HG03571 (cell line): Measurements from ENCODE around the gene MRGPRE.

Experiments
- ATAC-seq: cut with Tn5 transposase; IDR thresholded peaks from one replicate; pipeline ENCODE4 v1.9.1; 2021; ENCODE audit not compliant: unreplicated experiment

Gene MRGPRE

DNA sequence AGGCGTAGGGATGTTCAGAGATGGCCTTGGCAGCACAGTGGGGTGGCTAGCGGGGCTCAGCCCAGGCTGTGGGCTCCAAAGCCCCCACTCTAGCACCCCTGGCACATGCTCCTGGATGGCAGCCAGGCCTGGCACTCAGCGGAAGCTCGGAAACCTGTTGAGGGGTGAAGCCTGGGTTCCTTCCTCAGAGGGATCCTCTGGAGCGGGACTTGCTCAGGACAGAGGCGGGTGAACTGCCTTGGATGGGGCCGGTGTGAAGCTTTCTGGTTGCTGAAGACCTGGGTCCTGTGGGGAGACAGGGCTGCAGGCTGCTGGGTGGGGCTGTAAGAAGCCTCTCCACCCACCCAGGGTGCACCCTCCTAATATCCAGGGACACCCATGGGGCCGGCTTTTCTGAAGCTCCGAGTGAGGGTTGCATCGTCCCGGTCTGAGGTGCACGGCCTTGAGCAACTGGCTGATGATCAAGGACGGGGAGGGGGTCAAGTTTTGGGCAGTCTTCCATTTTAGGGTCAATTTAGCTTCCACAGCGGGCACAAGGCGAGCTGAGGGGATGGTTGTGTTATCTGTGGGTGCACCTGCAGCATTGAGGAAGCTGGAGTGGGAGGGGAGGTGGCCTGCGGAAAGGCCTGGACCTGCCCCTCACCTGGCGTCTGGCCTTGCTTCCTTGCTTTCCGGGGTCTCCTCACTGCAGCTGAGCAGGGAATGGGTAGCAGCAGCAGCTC is 5.2 kb downstream of the MRGPRE start:
- ATAC-seq = no peak

DNA sequence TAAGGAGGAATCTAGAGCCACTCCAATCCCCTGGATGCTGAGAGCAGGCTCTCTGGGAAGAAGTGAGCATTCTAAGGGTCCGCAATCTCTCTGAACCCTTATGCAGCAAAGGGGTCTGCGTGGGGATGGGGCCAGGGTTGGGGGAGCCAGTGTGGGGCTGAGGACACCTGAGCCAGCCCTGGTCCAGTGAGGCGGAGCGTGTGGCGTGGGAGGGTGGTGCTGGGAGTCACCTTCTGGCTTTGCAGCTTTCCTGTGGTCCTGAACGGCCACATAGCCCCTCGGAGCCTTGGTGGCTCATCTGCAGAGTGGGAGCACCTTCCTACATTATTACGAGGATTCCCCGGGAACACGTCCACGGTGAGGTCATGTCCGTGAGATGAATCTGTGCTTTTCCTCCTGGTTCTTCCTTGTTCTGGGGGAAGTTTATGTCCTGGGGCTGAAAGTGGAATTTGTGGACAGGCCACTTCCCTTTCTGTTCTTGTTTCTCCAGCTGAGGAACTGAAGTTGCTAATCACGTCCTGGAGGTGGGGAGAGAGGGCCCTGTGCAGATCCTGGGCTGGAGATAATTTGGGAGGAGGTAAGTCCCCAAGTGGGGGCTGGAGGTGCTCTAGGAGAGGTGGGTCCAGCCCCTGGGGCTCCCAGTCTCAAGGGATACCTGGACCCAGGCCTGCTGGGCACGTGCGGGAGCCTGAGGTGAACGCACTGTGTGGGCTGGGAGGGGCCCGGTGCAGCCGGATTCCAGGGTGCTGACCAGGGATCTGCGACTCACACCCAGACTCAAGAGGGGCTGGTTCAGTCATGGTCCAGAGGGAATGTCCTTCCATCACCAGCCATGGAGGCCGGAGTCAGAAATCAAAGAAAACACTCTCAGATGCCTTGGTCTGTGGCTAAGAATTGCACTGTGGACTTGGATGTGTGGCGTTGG is 6.1 kb downstream of the MRGPRE start:
- no peak for ATAC-seq

DNA sequence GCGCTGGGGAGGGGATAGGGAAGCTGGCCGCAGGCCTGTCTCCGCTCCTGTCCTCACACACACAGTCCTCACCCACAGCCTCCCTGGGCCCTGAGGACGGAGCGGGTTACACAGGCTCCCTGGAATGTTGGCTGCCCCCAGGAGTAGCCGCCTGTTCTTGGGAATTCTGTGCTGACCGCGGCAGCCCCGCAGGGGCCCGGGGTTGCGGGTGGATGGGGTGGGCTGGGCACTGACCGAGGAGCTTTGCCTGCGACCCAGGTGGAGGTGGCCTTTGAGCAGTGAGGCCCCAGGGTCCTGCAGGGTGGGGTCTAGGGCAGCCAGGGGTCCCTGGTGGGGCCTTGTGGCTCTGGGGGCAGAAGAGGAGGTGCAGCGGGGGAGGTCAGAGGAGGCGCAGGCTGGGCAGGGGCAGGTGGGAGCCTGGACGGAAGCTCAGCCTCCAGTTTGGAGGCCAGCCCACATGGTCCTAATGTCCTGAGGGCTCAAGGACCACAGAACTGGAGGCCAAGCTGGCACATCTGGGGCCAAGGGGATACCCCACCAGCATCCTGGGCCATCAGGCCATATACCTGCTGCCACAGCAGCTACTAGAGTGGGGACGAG is 7.0 kb downstream of the MRGPRE start:
- no peak for ATAC-seq

DNA sequence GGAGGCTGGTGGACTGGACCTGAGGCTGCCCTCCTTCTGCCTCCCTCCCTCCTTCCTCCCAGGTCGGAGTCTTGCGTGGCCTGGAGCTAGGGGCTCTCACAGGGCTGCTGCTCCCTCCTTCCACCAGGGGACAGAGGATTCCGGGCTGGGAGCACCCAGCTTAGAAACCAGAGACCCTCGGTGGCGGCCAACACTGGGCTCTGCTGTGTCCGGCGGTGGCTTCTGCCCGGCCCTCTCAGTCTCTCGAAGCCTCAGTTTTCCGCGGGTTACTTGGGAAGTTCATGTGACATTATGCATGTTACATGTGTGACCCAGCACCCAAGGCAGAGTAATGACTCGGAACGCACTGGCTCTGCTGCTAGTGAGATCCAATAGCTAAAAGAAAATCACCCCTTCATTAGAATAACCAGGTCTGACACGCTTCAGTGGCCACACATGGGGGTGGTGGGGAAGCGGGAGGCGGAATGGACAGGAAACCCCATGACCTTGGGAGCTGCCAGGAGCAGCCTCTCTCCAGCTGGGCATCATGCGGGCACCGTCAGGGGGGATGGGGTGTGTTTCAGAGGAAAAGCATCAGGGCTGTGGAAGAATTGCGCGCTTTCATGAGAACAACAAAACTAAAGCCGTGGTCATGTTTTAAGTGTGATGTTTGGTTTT is 7.7 kb downstream of the MRGPRE start:
- no peak for ATAC-seq

DNA sequence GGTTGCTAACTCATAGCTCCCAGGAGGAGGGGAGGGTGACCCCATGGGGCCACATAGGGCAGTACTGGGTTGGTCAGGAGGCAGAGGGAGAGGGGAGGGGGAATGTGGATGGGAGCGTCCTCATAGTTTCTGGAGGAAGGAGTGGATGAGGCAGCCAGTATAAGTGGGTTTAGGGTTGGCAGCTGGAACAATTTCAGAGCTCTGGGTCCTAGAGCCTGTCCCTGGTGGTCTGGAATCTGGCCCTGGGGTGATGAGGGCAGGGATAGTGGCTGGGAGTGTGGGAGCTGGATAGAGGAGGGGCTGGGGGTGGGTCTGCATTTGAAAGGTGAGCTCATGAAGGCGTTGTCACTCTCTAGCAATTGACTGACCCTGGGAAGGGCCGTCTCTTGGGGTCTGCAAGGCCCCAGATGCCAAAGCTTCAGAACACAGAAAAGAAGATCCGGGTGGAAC is 8.3 kb downstream of the MRGPRE start:
- no peak for ATAC-seq

DNA sequence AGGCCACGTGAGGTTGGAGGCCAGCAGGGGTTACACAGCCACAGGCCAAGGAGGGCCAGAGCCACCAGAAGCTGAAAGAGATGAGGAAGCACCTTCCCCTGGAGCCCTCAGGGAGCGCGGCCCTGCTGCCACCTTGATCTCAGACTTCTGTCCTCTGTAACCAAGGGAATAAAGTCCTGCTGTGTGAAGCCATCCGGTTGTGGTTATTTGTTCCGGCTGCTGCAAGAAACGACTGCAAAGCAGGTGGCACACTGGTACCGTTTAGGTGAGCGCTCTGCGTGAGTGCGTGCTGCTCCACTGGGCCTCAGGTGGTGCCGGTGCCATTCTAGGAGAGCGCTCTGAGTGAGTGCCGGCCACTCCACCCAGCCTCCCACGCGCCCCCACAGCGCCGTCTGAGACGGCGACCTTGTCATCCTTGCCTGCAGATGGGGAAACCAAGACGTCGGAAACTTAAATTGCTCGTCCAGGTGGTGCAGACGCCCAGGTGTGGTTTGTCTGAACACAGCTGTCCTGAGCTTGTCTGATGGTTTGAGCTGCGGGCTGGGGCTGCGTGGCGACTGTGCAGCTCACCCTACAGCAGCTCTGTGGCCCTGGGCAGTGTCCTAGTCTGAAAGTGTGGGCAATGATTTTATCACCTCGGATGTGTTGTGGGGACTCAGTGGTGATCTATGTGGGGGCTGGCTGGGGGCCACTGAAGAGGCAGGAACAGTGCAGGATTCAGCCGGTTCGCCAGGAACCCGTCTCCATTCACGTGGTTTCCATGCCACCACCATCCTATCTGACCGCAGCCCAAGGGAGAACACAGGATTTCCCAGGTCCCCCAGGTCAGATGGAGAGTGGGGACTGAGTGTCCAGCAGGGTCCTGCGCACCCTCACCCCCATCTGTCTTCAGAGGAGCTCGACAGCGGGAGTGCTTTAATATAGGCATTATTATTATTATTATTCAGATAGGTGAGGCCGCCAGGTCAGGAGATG is 9.0 kb downstream of the MRGPRE start:
- ATAC-seq = no peak

DNA sequence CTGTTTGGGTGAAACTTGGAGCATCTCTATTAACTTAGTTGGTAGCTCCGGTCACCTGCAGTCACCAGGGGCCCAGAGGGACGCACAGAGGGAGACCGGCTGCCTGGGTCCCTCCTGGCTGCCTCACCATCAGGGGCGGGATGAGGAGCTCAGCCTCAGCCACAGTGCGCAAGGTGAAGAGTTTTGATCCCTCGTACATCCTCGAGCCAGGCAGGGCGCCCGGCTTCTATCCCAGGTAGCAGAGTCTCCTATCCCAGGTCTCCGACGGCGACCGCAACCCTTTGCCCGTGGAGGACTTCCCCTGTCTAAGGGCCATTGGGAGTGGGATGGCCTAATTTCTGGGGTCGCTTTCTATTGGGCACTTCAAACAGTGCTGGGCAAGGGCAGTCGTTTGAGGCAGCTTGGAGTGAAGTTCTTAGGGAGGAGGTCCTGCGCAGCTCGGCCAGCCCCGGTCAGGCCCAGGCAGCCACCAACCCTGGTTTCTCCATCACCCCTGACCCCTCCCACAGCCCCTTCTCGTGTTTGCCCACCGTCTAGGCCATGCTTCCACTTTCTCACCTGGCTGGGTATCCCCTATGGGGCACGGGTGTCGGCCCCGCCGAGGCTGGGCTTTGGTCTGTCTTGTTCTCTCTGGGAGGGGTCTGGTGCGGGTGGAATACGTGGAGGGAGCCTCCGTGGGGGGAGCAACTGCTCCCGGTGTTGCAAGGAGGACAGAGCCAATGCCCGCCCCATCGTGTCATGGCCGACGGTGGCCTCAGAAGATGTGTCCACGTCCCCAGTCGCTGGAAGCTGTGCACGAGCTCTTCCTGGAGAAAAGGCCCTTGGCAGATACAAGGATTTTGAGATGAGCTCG is 10.0 kb downstream of the MRGPRE start:
- ATAC-seq = no peak

DNA sequence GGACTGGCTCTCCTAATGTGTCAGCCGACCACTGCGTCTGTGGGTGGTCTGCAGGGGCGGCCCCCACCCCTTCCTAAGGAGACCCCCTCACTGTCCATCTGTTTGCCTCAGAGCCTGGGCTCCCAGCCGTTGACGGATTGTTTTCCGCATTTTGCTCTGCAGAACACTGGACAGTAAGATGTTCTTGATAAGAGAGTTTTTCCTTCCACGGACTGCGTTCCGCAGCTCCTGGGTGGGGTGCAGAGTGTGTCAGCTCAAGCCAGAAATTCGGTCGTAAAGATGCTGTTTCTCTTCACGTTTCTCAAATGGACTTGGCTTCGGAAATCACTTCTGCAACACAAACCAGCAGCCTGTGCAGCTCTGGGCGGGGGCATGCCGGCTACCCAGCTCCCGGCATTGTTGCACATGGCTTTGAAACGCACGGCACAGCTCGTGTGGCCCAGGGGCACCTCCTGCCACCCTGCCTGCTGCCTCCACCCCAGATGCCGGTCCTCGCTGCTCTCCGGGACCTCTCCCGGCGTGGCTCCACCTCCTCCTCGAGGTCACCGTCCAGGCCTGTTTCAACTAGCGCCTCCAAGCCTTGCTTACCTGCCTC is 10.7 kb downstream of the MRGPRE start:
- ATAC-seq = no peak

DNA sequence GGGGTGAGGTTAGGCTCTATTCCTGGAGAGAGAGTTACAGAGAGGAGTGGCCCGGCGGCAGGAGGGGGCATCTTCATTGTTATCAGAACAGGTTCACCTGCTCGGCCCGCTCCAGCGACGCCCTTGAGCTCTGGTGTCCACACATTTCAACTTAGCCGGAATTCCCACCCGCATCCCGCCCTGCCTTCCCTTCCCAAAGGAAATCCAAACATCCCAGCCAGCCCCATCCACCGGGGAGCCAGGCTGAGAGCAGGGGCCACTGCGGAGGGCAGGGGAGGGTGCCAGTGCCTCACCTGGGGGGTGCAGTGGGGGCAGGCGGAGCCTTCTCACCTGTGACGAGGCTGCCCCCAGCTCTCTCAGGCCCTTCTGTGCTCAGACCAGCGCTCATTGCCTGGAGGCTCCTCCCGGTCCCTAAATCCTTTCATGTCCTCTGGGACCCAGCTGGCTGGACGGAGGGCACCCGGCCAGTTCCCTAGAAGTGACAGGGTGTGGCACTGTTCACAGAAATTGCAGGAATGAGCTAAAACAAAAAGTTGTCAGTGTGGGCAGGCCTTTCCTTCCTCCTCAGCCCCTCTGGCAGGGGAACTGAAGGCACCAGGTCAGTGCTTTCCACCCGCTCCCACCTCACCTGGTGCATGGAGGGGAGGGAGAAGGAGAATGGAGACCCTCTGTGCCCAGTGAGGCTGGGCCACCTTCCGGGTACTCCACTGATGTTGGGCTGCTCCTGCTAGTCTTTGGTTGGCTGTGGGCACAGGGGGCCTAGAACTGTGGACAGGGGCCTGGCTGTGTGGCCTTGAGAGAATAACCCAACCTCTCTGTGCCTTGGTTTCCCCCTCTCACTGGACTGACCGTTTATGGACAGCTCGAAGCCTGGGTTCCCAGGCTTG is 11.5 kb downstream of the MRGPRE start:
- ATAC-seq = no peak

DNA sequence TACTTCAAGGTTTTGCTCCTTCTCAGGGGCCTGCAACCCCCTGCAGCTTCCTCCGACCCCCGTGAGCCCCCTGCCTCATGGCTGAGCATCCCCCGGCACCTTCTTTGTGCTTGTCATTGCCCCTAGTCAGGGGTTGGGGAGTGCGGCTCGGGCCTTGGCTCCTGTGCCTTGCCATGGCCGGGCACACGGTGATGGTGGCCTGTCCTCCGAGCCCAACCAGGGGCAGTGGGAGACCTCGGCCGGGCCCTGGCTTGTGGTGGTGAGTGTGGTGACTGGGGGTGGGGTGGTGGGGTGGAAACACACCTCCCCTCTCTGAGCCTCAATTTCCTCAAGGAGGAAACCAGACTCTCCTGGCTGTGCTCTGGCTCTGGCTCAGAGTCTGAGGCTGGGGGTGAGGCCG is 12.1 kb downstream of the MRGPRE start:
- ATAC-seq = no peak

DNA sequence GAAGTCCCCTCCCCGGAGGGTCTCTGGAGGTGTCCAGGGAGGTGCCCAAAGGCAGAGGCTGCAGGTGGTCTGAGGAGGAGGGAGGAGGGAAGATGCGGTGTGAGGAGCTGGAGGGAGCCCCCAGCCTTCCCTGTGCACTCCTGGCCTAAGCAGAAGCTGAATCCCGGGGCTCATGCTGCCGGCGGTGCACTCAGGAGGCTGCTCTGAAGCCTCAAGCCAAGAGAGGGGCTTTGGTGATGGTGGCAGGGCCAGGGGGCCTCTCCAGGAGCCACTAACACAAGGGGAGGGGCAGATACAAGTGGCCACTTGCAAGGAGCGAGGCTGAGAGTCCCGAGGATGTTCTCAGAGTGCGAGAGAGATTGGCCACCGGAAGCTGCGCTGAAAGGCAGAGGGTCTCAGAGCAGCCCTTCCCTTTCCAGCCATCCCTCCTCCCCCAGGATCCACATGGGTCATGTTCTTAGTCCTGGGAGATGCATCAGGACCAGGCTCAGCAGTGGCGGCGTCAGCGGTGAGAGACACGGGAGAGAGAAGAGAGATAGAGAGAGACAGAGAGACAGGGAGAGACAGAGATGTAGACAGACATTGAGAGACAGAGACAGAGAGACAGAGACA is 12.8 kb downstream of the MRGPRE start:
- ATAC-seq = no peak

DNA sequence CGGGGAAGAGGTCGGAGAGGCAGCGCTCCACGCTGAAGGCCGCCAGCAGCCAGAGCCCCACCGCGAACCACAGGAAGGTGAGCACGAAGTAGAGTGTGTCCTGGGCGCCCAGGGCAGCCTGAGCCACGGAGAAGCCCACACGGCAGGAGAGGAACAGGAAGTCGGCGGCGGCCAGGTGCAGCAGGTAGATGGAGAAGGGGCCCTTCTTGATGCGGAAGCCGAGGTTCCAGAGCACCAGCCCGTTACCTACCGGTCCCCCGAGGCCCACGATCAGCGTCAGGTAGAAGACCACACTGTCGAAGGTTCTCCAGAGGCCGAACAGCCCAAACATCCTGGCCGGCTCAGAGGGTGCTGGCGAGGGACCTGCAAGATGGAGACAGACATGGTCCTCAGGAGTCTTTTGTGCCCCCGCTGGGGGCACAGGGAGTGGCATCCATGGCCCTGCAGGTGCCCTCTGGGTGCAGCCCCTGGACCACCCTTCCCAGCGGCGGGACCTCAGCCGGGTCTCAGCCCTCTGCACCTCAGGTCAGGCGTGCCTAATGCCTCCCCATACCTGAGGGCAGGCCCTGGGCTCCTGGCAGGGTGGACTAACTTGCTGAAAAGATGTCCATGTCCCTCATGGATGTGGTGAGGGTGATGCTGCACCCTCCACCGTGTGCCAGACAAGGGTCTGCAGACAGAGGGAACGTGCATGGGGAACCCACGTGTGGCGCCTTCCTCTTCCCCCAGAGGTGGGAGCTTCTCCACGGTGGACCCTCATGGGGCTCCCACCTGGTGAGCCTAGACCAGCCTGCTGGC is 13.5 kb downstream of the MRGPRE start, which contains the start of gene MRGPRG:
Gene MRGPRG (minus strand): TSS at position 331 of the 798 bp plus-strand sequence. CDS start 0 bp downstream, at position 331.
- no peak for ATAC-seq

DNA sequence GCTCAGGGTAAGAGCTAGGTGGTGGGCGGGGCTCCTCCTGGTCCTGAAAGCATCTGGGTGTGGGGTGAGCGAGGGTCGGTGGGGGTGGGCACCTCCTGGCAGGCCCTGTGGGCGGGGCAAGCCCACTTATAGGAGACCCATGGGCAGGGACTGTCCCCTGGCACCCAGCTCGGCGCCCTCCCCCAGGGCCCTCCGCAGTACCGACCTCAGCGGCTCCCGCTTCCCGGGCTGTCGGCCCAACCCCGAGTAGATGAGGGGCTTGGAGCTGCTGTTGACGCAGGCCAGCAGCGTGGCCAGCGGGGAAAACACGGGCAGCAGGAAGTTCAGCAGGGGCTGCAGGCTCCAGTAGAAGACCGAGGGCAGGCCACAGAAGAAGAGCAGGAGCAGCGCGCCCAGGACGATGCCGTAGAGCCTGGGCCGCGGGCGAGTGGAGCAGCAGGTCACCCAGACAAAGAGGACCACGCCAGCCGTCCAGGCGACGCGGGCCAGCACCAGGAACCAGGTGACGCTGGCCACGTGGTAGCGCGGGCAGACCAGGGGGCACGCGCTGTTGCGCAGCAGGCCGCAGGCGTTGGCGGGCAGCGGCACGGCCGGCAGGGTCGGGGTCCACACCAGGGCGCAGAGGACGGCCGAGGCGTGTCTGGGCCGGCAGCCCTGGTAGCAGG is 14.3 kb downstream of the MRGPRE start:
- ATAC-seq = no peak

DNA sequence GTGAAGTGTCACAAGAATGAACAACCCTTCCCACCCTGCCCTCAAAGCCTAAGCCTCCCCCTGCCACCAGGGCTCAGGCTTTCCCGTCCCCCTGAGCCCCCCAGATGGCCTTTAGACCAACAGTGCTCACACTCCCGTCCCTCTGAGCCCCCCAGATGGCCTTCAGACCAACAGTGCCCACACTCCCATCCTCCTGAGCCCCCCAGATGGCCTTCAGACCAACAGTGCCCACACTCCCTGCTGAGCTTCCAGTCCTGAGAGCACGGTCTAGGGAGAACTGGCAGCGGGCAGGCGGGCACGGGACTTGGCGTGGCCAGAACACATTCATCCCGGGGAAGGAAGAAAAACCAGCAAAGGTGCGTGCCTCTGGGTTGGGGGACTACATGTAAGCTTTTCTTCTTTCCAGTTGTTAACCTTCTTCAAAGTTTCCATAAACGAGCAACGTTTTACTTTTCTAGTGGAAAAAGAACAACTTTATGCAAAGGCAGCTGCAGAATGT is 16.1 kb downstream of the MRGPRE start:
- ATAC-seq = no peak

DNA sequence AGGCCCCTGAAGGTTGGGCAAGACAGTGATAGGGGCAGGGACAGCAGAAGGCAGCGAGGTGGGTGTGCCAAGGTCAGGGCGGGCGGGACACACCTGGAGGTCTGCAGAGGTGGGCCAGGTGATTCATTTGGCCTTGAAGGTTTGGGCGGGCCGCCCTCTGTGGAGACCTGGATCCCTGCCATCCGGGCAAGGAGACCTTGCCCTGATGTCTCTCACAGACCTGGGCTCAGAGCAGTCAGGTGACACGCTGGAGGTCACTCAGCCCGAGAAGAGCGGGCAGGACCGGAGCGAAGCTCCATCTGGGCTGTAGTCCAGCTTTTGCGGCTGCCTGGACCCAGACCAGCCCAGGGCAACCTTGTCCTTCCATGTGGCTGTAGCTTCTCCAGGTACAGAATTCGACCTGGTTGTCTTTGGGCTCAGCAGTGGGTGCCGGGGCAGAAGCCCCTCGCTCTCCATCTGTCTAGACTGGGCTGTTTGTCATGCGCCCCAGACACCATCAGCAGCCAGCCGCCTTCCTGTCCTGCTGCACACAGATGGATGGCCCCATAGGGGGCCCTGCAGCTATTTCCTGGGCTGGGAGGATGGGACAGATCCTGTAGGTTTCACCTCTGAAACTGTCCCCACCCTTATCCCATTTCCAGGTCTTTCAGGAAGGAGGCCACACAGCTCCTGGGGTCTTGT is 16.7 kb downstream of the MRGPRE start:
- ATAC-seq = no peak
